K562 (cell line): ENCODE data around the gene CEP350. TPM values are rescaled to one million over a fixed set of nuclear protein-coding genes. Genes with fewer than 3 reads are reported as not detected.

ENCODE experiments used
- AFF1 ChIP-seq, 2 experiments: fragments of 450-650 bp; IDR thresholded peaks; 2 replicates each; pipeline ENCODE4 v1.6.1; 2018; ENCODE audit warnings: mild to moderate bottlenecking in 2 of 2, low read depth in 1 of 2; ENCODE audit not compliant: partially characterized antibody in 2 of 2
- ARID1B ChIP-seq: fragments of 450-650 bp; IDR thresholded peaks from 2 replicates; pipeline ENCODE4 v1.6.1; 2016; ENCODE audit warnings: antibody characterized with exemption, mild to moderate bottlenecking, inconsistent platforms
- ATF6 ChIP-seq: sonication (generic); formaldehyde crosslinking; IDR thresholded peaks from 2 replicates; pipeline ENCODE4 v1.4.0; 2020; ENCODE audit warnings: mild to moderate bottlenecking, missing genetic modification reagents
- DLX4 ChIP-seq: fragments of 250-450 bp; sonication (Bioruptor Pico); IDR thresholded peaks from 2 replicates; pipeline ENCODE4 v1.6.1; 2021; ENCODE audit warnings: mild to moderate bottlenecking
- DPF2 ChIP-seq: fragments of 450-650 bp; IDR thresholded peaks from 2 replicates; pipeline ENCODE4 v1.6.1; 2016
- ETV6 ChIP-seq, 3 experiments: fragments of 150-350 bp in 1 of 3; sonication (generic) in 1 of 3; formaldehyde crosslinking in 1 of 3; IDR thresholded peaks; 2 replicates each; pipeline versions ENCODE4 v1.6.1 to v1.8.0; 2014 to 2022; ENCODE audit warnings: borderline replicate concordance in 2 of 3, low read depth in 2 of 3, antibody characterized with exemption in 1 of 3, low read length in 1 of 3, mild to moderate bottlenecking in 1 of 3, missing genetic modification reagents in 1 of 3
- FOXA3 ChIP-seq, 2 experiments: fragments of 450-650 bp in 1 of 2; sonication (generic) in 1 of 2; formaldehyde crosslinking; IDR thresholded peaks in 1 of 2; conservative IDR thresholded peaks in 1 of 2; 2 replicates each; pipeline versions ENCODE4 v1.4.0 to v1.8.0; 2020 to 2022; ENCODE audit warnings: mild to moderate bottlenecking in 2 of 2, missing genetic modification reagents in 1 of 2
- FOXO4 ChIP-seq: fragments of 450-650 bp; formaldehyde crosslinking; IDR thresholded peaks from 2 replicates; pipeline ENCODE4 v1.4.0; 2020; ENCODE audit warnings: mild to moderate bottlenecking, moderate library complexity
- HDAC6 ChIP-seq: IDR thresholded peaks from 2 replicates; pipeline ENCODE4 v1.6.1; 2012; ENCODE audit warnings: low read depth, mild to moderate bottlenecking, control low read depth, inconsistent platforms, low read length, moderate library complexity
- HLTF ChIP-seq: fragments of 450-650 bp; IDR thresholded peaks from 2 replicates; pipeline ENCODE4 v1.6.1; 2016
- KLF1 ChIP-seq: fragments of 450-650 bp; IDR thresholded peaks from 2 replicates; pipeline ENCODE4 v1.6.1; 2016; ENCODE audit warnings: missing genetic modification characterization, missing compliant biosample characterization
- KLF6 ChIP-seq: fragments of 250-450 bp; sonication (Bioruptor Pico); IDR thresholded peaks from 2 replicates; pipeline ENCODE4 v1.4.0; 2020; ENCODE audit warnings: mild to moderate bottlenecking, moderate library complexity, borderline replicate concordance
- PHF21A ChIP-seq: fragments of 450-650 bp; IDR thresholded peaks from 2 replicates; pipeline ENCODE4 v1.6.1; 2017; ENCODE audit warnings: low read depth, borderline replicate concordance
- RAD21 ChIP-seq, 2 experiments: fragments of 250-450 bp in 1 of 2; fragments of 450-650 bp in 1 of 2; sonication (Bioruptor Pico) in 1 of 2; formaldehyde crosslinking in 1 of 2; IDR thresholded peaks in 1 of 2; conservative IDR thresholded peaks in 1 of 2; 2 replicates each; pipeline versions ENCODE4 v1.4.0 to v1.8.0; 2020 to 2022; ENCODE audit warnings: mild to moderate bottlenecking in 2 of 2, moderate library complexity in 1 of 2
- TEAD2 ChIP-seq: fragments of 450-650 bp; IDR thresholded peaks from 2 replicates; pipeline ENCODE4 v1.6.1; 2016; ENCODE audit warnings: missing genetic modification characterization, control low read depth, missing compliant biosample characterization
- ZC3H8 ChIP-seq: fragments of 450-650 bp; IDR thresholded peaks from 2 replicates; pipeline ENCODE4 v1.6.1; 2017
- ZFX ChIP-seq: sonication (generic); formaldehyde crosslinking; IDR thresholded peaks from 2 replicates; pipeline ENCODE4 v1.8.0; 2022; ENCODE audit warnings: mild to moderate bottlenecking, missing genetic modification reagents, moderate library complexity
- ZNF408 ChIP-seq: fragments of 250-450 bp; sonication (Bioruptor Pico); IDR thresholded peaks from 2 replicates; pipeline ENCODE4 v1.4.0; 2020; ENCODE audit warnings: low read depth, mild to moderate bottlenecking, moderate library complexity
- ZNF512 ChIP-seq: IDR thresholded peaks from 2 replicates; pipeline ENCODE4 v1.6.1; 2016; ENCODE audit warnings: missing genetic modification characterization, missing compliant biosample characterization
- polyA plus RNA-seq, 8 experiments: library from polyadenylated mRNA; depleted of rRNA in 4 of 8; stranded (reverse) in 5 of 8; unstranded in 3 of 8; fragments of >200 nt; fragmentation: Nextera tagmentation in 2 of 8; fragmentation: Illumina TruSeq in 1 of 8; extraction: Ambion mirVana in 2 of 8; extraction: Trizol in 1 of 8; gene quantifications; 2 replicates each; pipeline versions ENCODE4 v1.2.1 to v1.2.3, GENCODE V29; 2011 to 2014; ENCODE audit warnings: inconsistent platforms in 1 of 8, missing spikeins in 1 of 8
- total RNA-seq, 7 experiments: library from RNA; depleted of rRNA in 6 of 7; stranded (reverse); fragments of >200 nt in 6 of 7; fragmentation: Illumina TruSeq in 2 of 7; extraction: Trizol in 2 of 7; gene quantifications; 2 replicates each; pipeline versions ENCODE4 v1.2.1 to v1.2.3, GENCODE V29; 2011 to 2021; ENCODE audit warnings: low replicate concordance in 1 of 7

The CEP350 gene
- total and polyA plus RNA-seq, 9 of the 15 experiments (the other 6 are each of a cell fraction or from before 2014, with no cell fraction given) = 8.3 to 64.3 (median 28.0) TPM

- no peak for TF ChIP-seq DLX4 (CRISPR knock-in tag)
- TF ChIP-seq HDAC6 = no peak
- TF ChIP-seq AFF1 (IDR thresholded peaks at IDR 0.05; ENCODE audit: low read depth in 1 of 2, partially characterized antibody in 2 of 2) = no peak
- no peak for TF ChIP-seq ATF6 (CRISPR knock-in tag)
- TF ChIP-seq FOXA3 (CRISPR knock-in tag; conservative IDR thresholded peaks at IDR 0.05 in 1 of 2, IDR thresholded peaks at IDR 0.05 in 1 of 2) = no peak
- TF ChIP-seq ETV6 (IDR thresholded peaks at IDR 0.05; ENCODE audit: borderline replicate concordance in 1 of 2, low read depth in 2 of 2, low read length in 1 of 2) = no peak
- TF ChIP-seq ETV6 (CRISPR knock-in tag; IDR thresholded peaks at IDR 0.05; ENCODE audit: borderline replicate concordance) = no peak
- TF ChIP-seq ZNF512 (tag) = no peak
- no peak for TF ChIP-seq TEAD2 (tag)
- no peak for TF ChIP-seq ZC3H8
- TF ChIP-seq KLF1 (tag) = no peak
- peak; percentile 28; the same call in 1 of the 2 replicates for TF ChIP-seq ARID1B
- TF ChIP-seq PHF21A = no peak
- TF ChIP-seq DPF2 = no peak; the same call in 1 of the 2 replicates
- TF ChIP-seq FOXO4 = no peak
- no peak for TF ChIP-seq RAD21 (CRISPR knock-in tag; conservative IDR thresholded peaks at IDR 0.05 in 1 of 2, IDR thresholded peaks at IDR 0.05 in 1 of 2)
- no peak for TF ChIP-seq ZFX (CRISPR knock-in tag)
- TF ChIP-seq ZNF408 (CRISPR knock-in tag) = no peak
- no peak for TF ChIP-seq KLF6 (CRISPR knock-in tag)
- no peak for TF ChIP-seq HLTF
These were observed 168.9 kb downstream of the CEP350 start (continued) for GRCh38 chr1:180123463-180123936.
